HepG2 (cell line): ENCODE results near the gene KLF15. TPM values are rescaled to one million over a fixed set of nuclear protein-coding genes. Genes with fewer than 3 reads are reported as not detected.

Experiments
- ATAC-seq: fragments of 200-7000 bp; cut with Tn5 transposase; 3 replicates; pipeline ENCODE4 v1.9.1; 2020; ENCODE audit warnings: mild to moderate bottlenecking, moderate library complexity
- BruUV-seq: library from RNA; stranded (reverse); fragments of 400-500 nt; replicated peaks from 2 replicates; lab custom pipeline; 2021; lab: Mats Ljungman, UMichigan
- CTCF ChIA-PET: fragments of 300-600 bp; formaldehyde crosslinking; extraction: SDS; loops from one replicate; lab custom pipeline; 2021; ENCODE audit warnings: low total read pairs, inconsistent platforms, low intra/inter-chr PET ratio; lab: Yijun Ruan, JAX
- POLR2A ChIA-PET: fragments of 350-600 bp; sonication (Branson Sonifier 250); formaldehyde crosslinking; loops from one replicate; lab custom pipeline; 2020; ENCODE audit warnings: antibody characterized with exemption, inconsistent platforms; lab: Yijun Ruan, JAX
- DNase-seq: peaks from one replicate; pipeline ENCODE4 v3.0.0-alpha.2; 2015; ENCODE audit warnings: low spot score
- FAIRE-seq: peaks from 3 replicates; lab custom pipeline; 2011; peaks lifted over from hg19 to GRCh38; lab: Jason Lieb, UNC
- H2AFZ ChIP-seq: one replicate; pipeline ENCODE4 v1.6.1; 2011; ENCODE audit warnings: low read length, inconsistent platforms
- H3K27ac ChIP-seq: fragments of 300-600 bp; 3 replicates; pipeline ENCODE4 v1.8.0; 2011; ENCODE audit warnings: mixed run types, mild to moderate bottlenecking, mixed read lengths, low read length, inconsistent platforms; ENCODE audit not compliant: insufficient read depth; ENCODE audit errors: extremely low read length
- H3K27me3 ChIP-seq, 2 experiments: fragments of 200-600 bp in 1 of 2; 2 replicates in 1 of 2; 3 replicates in 1 of 2; pipeline versions ENCODE4 v1.6.0 to v1.8.0; 2011; ENCODE audit warnings: low read length in 2 of 2, mild to moderate bottlenecking in 2 of 2, moderate library complexity in 2 of 2, inconsistent platforms in 1 of 2; ENCODE audit not compliant: insufficient read depth in 2 of 2, control insufficient read depth in 1 of 2
- H3K36me3 ChIP-seq, 2 experiments: fragments of 200-600 bp in 1 of 2; replicated peaks in 1 of 2; 2 replicates in 1 of 2; 3 replicates in 1 of 2; pipeline versions ENCODE4 v1.5.1 to v1.8.0; 2011; ENCODE audit warnings: low read length in 2 of 2, inconsistent platforms in 1 of 2; ENCODE audit not compliant: insufficient read depth in 2 of 2, control insufficient read depth in 1 of 2
- H3K4me1 ChIP-seq: 2 replicates; pipeline ENCODE4 v1.5.1; 2012; ENCODE audit warnings: low read length, inconsistent platforms; ENCODE audit not compliant: insufficient read depth
- H3K4me2 ChIP-seq: 2 replicates; pipeline ENCODE4 v1.6.0; 2011; ENCODE audit warnings: low read depth, low read length, inconsistent platforms
- H3K4me3 ChIP-seq, 3 experiments: fragments of 200-600 bp in 1 of 3; sonication (generic), shearing (Covaris generic) in 1 of 3; replicated peaks in 1 of 3; 2 replicates each; pipeline ENCODE4 v1.5.1; 2011 to 2016; ENCODE audit warnings: low read length in 3 of 3, inconsistent platforms in 2 of 3, low read depth in 2 of 3, mild to moderate bottlenecking in 2 of 3, control low read depth in 1 of 3, mixed read lengths in 1 of 3; ENCODE audit not compliant: insufficient read depth in 1 of 3
- H3K79me2 ChIP-seq: one replicate; pipeline ENCODE4 v1.6.1; 2011; ENCODE audit warnings: low read length, inconsistent platforms; ENCODE audit not compliant: insufficient read depth
- H3K9ac ChIP-seq: 2 replicates; pipeline ENCODE4 v1.6.0; 2011; ENCODE audit warnings: mild to moderate bottlenecking, low read depth, low read length, inconsistent platforms; ENCODE audit not compliant: insufficient read depth
- H3K9me3 ChIP-seq: 2 replicates; pipeline ENCODE4 v1.5.1; 2012; ENCODE audit warnings: mild to moderate bottlenecking, low read length
- H4K20me1 ChIP-seq: 2 replicates; pipeline ENCODE4 v1.6.0; 2011; ENCODE audit warnings: inconsistent platforms, mild to moderate bottlenecking, low read length, moderate library complexity; ENCODE audit not compliant: insufficient read depth
- KDM5B ChIP-seq: sonication (generic); formaldehyde crosslinking; IDR thresholded peaks from 2 replicates; pipeline ENCODE4 v1.4.0; 2020; ENCODE audit warnings: missing genetic modification reagents, mild to moderate bottlenecking, borderline replicate concordance
- STAT5B ChIP-seq: sonication (generic); formaldehyde crosslinking; IDR thresholded peaks from 2 replicates; pipeline ENCODE4 v1.4.0; 2020; ENCODE audit warnings: missing genetic modification reagents
- YEATS4 ChIP-seq: sonication (generic); formaldehyde crosslinking; IDR thresholded peaks from 2 replicates; pipeline ENCODE4 v1.4.0; 2020; ENCODE audit warnings: missing genetic modification reagents, borderline replicate concordance
- ZFX ChIP-seq: sonication (generic); formaldehyde crosslinking; IDR thresholded peaks from 2 replicates; pipeline ENCODE4 v1.4.0; 2020; ENCODE audit warnings: mild to moderate bottlenecking, low read depth, missing genetic modification reagents, moderate library complexity
- ZNF136 ChIP-seq: sonication (generic); formaldehyde crosslinking; IDR thresholded peaks from 2 replicates; pipeline ENCODE4 v1.8.1; 2022; ENCODE audit warnings: low read depth, mild to moderate bottlenecking, moderate library complexity, missing genetic modification reagents
- ZNF251 ChIP-seq: sonication (generic); formaldehyde crosslinking; IDR thresholded peaks from 2 replicates; pipeline ENCODE4 v1.9.0; 2021; ENCODE audit warnings: mild to moderate bottlenecking, missing genetic modification reagents
- ZNF670 ChIP-seq: sonication (generic); formaldehyde crosslinking; IDR thresholded peaks from 2 replicates; pipeline ENCODE4 v1.8.0; 2022; ENCODE audit warnings: mild to moderate bottlenecking, missing genetic modification reagents, borderline replicate concordance
- WGBS: methylation state at CpG from one replicate; pipeline ENCODE4 v1.1.6; 2017; ENCODE audit warnings: low lambda C conversion rate; 5-methylcytosine and 5-hydroxymethylcytosine counted together
- in situ Hi-C: cut with HindIII; loops from 2 replicates; pipeline ENCODE4 v1.10.0; 2017; ENCODE audit warnings: low pct_unique_long_range_greater_than_20kb; ENCODE audit not compliant: extremely low pct_ligation_motif_present
- intact Hi-C: fragments of 100-400 bp; cut with micrococcal nuclease; formaldehyde crosslinking; loops from one replicate; pipeline ENCODE4 v1.10.0; 2022; ENCODE audit not compliant: unreplicated experiment
- polyA plus RNA-seq, 8 experiments: library from polyadenylated mRNA; depleted of rRNA in 3 of 8; stranded (reverse) in 7 of 8; unstranded in 1 of 8; fragments of >200 nt; fragmentation: Illumina TruSeq in 4 of 8; extraction: Trizol in 4 of 8; gene quantifications; 2 replicates each; pipeline versions ENCODE4 v1.2.1 to v1.2.3, GENCODE V29; 2011 to 2016; ENCODE audit warnings: low read depth in 4 of 8, missing spikeins in 1 of 8, mixed read lengths in 1 of 8; ENCODE audit not compliant: insufficient read depth in 1 of 8
- total RNA-seq, 5 experiments: library from RNA; depleted of rRNA; stranded (reverse); fragments of >200 nt; fragmentation: Illumina TruSeq; extraction: Trizol; gene quantifications; 2 replicates each; pipeline ENCODE4 v1.2.3, GENCODE V29; 2016; ENCODE audit warnings: low read depth in 1 of 5
- TF ChIP-seq, protein P1 (sequence below): IDR thresholded peaks from 2 replicates; pipeline ENCODE4 v1.6.1; 2016
- TF ChIP-seq, protein P2 (sequence below): sonication (generic); formaldehyde crosslinking; IDR thresholded peaks from 2 replicates; pipeline ENCODE4 v1.5.1; 2020; ENCODE audit warnings: mild to moderate bottlenecking, missing genetic modification reagents, moderate library complexity

KLF15 gene
- total and polyA plus RNA-seq, 2 of the 13 experiments (the other 11 are each of a cell fraction or from before 2014, with no cell fraction given): 7.1 to 7.8 TPM

DNA sequence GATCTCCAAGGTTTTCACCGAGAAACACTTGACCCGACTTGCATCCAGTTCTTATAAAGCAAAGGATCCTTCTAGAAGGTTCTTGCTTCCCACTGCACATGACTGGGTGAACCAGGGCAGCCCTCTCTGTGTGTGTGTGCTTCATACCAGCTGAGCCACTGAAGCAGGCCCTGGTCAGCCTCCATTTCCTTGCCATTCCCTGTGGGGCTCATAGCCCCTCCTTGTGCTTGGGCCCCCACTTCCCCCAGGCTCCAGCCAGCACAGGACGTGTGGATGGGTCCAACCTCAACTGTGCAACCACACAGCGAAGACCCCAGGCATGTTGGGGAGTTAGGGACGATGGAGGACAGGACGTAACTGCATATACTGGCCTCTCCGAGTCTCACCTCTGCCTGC is 15.5 kb downstream of the KLF15 start:
- Histone ChIP-seq H3K36me3 (no peaks in the 10 kb centered on the region), H3K27ac (peak overlapping the region; percentile 41), H2AFZ (no peak overlapping the region), H3K9me3 (no peaks in the 10 kb centered on the region), H3K27me3 (no peaks in the 10 kb centered on the region; a peak in 1 of 5 replicates), H3K4me1 (peaks cover 38% of the 10 kb centered on the region), H3K9ac (no peak overlapping the region), H3K79me2 (no peaks in the 10 kb centered on the region), H4K20me1 (no peaks in the 10 kb centered on the region), H3K4me2 (peak overlapping the region; percentile 77), H3K4me3 (peak overlapping the region in 1 of 3 experiments; percentile 53; a peak in 1 of 6 replicates)
- in situ Hi-C loops: no loop called here
- FAIRE-seq: no peak
- peak; percentile 29 for ATAC-seq
- BruUV-seq: no TSS peak
- TF ChIP-seq, protein P1, sequence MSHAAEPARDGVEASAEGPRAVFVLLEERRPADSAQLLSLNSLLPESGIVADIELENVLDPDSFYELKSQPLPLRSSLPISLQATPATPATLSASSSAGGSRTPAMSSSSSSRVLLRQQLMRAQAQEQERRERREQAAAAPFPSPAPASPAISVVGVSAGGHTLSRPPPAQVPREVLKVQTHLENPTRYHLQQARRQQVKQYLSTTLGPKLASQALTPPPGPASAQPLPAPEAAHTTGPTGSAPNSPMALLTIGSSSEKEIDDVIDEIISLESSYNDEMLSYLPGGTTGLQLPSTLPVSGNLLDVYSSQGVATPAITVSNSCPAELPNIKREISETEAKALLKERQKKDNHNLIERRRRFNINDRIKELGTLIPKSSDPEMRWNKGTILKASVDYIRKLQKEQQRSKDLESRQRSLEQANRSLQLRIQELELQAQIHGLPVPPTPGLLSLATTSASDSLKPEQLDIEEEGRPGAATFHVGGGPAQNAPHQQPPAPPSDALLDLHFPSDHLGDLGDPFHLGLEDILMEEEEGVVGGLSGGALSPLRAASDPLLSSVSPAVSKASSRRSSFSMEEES (CRISPR knock-in tag): no peak
- TF ChIP-seq, protein P2, sequence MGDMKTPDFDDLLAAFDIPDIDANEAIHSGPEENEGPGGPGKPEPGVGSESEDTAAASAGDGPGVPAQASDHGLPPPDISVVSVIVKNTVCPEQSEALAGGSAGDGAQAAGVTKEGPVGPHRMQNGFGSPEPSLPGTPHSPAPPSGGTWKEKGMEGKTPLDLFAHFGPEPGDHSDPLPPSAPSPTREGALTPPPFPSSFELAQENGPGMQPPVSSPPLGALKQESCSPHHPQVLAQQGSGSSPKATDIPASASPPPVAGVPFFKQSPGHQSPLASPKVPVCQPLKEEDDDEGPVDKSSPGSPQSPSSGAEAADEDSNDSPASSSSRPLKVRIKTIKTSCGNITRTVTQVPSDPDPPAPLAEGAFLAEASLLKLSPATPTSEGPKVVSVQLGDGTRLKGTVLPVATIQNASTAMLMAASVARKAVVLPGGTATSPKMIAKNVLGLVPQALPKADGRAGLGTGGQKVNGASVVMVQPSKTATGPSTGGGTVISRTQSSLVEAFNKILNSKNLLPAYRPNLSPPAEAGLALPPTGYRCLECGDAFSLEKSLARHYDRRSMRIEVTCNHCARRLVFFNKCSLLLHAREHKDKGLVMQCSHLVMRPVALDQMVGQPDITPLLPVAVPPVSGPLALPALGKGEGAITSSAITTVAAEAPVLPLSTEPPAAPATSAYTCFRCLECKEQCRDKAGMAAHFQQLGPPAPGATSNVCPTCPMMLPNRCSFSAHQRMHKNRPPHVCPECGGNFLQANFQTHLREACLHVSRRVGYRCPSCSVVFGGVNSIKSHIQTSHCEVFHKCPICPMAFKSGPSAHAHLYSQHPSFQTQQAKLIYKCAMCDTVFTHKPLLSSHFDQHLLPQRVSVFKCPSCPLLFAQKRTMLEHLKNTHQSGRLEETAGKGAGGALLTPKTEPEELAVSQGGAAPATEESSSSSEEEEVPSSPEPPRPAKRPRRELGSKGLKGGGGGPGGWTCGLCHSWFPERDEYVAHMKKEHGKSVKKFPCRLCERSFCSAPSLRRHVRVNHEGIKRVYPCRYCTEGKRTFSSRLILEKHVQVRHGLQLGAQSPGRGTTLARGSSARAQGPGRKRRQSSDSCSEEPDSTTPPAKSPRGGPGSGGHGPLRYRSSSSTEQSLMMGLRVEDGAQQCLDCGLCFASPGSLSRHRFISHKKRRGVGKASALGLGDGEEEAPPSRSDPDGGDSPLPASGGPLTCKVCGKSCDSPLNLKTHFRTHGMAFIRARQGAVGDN (CRISPR knock-in tag): peak; percentile 82
- TF ChIP-seq KDM5B (CRISPR knock-in tag) (0 out of 2 replicates have a peak, but pooled peaks have one; percentile 13), ZNF251 (CRISPR knock-in tag) (no peak), STAT5B (CRISPR knock-in tag) (no peak), ZNF136 (CRISPR knock-in tag) (no peak), YEATS4 (CRISPR knock-in tag) (peak; percentile 34; the same call in 1 of the 2 replicates), ZNF670 (CRISPR knock-in tag) (no peak), ZFX (peak; percentile 36; the same call in 1 of the 2 replicates)
- intact Hi-C loops: loop anchor here (5.0 kb wide), 1 partner anchor 74 kb away; no protein-coding TSS in a partner anchor
- POLR2A ChIA-PET: interaction anchor here (1.1 kb wide), 1 partner anchor 11 kb away, joined by 3 read pairs; no protein-coding TSS in a partner anchor
- no peak for DNase-seq
- 60% methylated on average over 7 of the region's 7 CpGs for WGBS
- CTCF ChIA-PET: no interaction called here
